Breast epithelium (tissue), 4 donors: Measurements from ENCODE around the gene TMEM63B. TPM values are rescaled to one million over a fixed set of nuclear protein-coding genes. Genes with fewer than 3 reads are reported as not detected.
A peak's percentile ranks its signal among the peaks of the same experiment; 100 is the strongest.

Source experiments
- DNase-seq, 2 donors: peaks; one replicate each; pipeline ENCODE4 v3.0.0-alpha.2; 2019; ENCODE audit warnings: low spot score in 2 of 2
- H3K27ac ChIP-seq, 2 donors: fragments of 200-600 bp; sonication (generic) in 1 of 2; one replicate each; pipeline ENCODE4 v1.5.1; 2016 to 2019; ENCODE audit warnings: mild to moderate bottlenecking in 1 of 2
- H3K27me3 ChIP-seq, 2 donors: fragments of 200-600 bp; sonication (generic) in 1 of 2; one replicate each; pipeline versions ENCODE4 v1.5.1 to v1.6.0; 2017 to 2019; ENCODE audit warnings: control low read depth in 1 of 2, mild to moderate bottlenecking in 1 of 2
- H3K36me3 ChIP-seq: fragments of 200-600 bp; one replicate; pipeline ENCODE4 v1.5.1; 2019
- H3K4me1 ChIP-seq, 2 donors: fragments of 200-600 bp; sonication (generic); one replicate each; pipeline ENCODE4 v1.5.1; 2016 to 2019; ENCODE audit warnings: control low read depth in 1 of 2
- H3K4me3 ChIP-seq, 3 donors: fragments of 200-600 bp; sonication (generic); 1 replicate in 2 of 3; 2 replicates in 1 of 3; pipeline ENCODE4 v1.5.1; 2016 to 2019; ENCODE audit warnings: mild to moderate bottlenecking in 3 of 3, moderate library complexity in 2 of 3
- H3K9me3 ChIP-seq, 2 donors: fragments of 200-600 bp; sonication (generic) in 1 of 2; one replicate each; pipeline ENCODE4 v1.5.1; 2016 to 2019; ENCODE audit warnings: control low read depth in 1 of 2
- POLR2A ChIP-seq: fragments of 450-650 bp; IDR thresholded peaks from one replicate; pipeline ENCODE4 v1.6.1; 2016; ENCODE audit warnings: antibody characterized with exemption, mild to moderate bottlenecking, moderate library complexity
- POLR2AphosphoS5 ChIP-seq, 3 donors: sonication (generic); formaldehyde crosslinking; IDR thresholded peaks; one replicate each; pipeline ENCODE4 v1.6.1; 2017; ENCODE audit warnings: antibody characterized with exemption in 3 of 3
- intact Hi-C: fragments of 100-400 bp; cut with DNase I; formaldehyde crosslinking; loops from one replicate; pipeline ENCODE4 v1.15.1; 2023; ENCODE audit warnings: low total_unique reads
- total RNA-seq, 3 donors: library from RNA; depleted of rRNA; stranded (reverse); fragments of >200 nt; gene quantifications; one replicate each; pipeline ENCODE4 v1.1.0, GENCODE V29; 2016
- TF ChIP-seq, protein P1 (sequence below), 3 donors: fragments of 450-650 bp; IDR thresholded peaks; one replicate each; pipeline ENCODE4 v1.5.1; 2016 to 2017; ENCODE audit warnings: antibody characterized with exemption in 3 of 3, mild to moderate bottlenecking in 3 of 3, moderate library complexity in 3 of 3

TMEM63B gene
- total RNA-seq, 3 donors from 2014 or later, result 16.7 to 21.8 (median 18.9) TPM

DNA sequence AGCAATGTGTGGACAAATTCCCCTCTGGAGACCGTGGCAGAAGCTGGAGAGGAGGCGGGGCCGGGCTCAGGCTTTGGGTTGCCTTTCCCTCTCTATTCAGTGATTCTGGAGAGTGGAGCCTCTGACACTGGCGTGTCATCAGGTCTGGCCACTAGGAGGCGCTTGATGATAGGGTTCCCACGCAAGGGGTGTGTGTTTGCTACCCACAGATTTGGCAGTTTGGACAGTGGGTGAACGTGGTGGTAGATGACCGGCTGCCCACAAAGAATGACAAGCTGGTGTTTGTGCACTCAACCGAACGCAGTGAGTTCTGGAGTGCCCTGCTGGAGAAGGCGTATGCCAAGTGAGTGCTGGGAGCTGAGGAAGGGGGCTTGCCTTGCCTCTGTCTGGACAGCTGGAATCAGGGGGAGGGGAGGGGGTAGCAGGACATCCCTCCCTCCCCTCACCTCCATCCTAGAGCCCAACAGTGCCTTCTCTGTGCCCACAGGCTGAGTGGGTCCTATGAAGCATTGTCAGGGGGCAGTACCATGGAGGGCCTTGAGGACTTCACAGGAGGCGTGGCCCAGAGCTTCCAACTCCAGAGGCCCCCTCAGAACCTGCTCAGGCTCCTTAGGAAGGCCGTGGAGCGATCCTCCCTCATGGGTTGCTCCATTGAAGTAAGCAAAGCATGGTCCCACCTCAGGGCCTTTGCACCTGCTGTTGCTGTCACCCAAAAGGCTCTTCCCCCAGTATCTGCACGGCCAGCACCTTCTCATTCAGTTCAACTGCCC, 45.6 kb downstream of the TMEM63B start:
- Histone ChIP-seq H3K27ac (no peak overlapping the region), H3K27me3 (no peaks in the 10 kb centered on the region)

DNA sequence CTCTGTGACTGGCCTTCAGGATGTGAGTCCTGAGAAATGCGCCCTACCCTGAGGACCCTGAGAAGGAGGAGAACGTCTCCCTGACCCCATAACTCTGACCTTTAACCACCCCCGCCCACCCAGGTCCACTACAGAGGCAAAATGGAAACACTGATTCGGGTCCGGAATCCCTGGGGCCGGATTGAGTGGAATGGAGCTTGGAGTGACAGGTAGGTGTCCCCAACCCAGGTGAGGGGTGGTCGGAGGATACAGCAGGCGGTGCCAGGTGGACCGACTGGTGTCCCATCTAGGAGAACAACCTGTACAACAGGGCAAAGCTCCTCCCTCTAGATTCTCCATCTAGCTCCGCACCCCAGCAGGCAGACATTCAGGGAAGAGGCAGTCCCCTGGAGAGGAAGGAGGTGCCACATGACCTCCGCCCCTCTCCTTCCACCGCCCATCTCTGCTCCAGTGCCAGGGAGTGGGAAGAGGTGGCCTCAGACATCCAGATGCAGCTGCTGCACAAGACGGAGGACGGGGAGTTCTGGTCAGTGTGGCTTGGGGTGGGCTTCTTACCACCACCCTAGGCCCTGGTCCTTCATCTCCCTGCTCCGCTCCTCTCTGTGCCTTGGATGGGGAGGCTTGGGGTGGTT, 48.9 kb downstream of the TMEM63B start:
- H3K27ac ChIP-seq, result peak overlapping the region; percentile 60 to 61
- intact Hi-C loops, result no loop called here
- no peaks in the 10 kb centered on the region for H3K4me1 ChIP-seq
- no peaks in the 10 kb centered on the region for H3K36me3 ChIP-seq
- no peaks in the 10 kb centered on the region for H3K9me3 ChIP-seq
- TF ChIP-seq, protein P1, sequence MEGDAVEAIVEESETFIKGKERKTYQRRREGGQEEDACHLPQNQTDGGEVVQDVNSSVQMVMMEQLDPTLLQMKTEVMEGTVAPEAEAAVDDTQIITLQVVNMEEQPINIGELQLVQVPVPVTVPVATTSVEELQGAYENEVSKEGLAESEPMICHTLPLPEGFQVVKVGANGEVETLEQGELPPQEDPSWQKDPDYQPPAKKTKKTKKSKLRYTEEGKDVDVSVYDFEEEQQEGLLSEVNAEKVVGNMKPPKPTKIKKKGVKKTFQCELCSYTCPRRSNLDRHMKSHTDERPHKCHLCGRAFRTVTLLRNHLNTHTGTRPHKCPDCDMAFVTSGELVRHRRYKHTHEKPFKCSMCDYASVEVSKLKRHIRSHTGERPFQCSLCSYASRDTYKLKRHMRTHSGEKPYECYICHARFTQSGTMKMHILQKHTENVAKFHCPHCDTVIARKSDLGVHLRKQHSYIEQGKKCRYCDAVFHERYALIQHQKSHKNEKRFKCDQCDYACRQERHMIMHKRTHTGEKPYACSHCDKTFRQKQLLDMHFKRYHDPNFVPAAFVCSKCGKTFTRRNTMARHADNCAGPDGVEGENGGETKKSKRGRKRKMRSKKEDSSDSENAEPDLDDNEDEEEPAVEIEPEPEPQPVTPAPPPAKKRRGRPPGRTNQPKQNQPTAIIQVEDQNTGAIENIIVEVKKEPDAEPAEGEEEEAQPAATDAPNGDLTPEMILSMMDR (IDR thresholded peaks at IDR 0.05), result no peak
- no peak for TF ChIP-seq POLR2A
- TF ChIP-seq POLR2AphosphoS5 (IDR thresholded peaks at IDR 0.05), result no peak
- peak in 1 of 2 donors; percentile 61 for DNase-seq
- H3K27me3 ChIP-seq, result no peaks in the 10 kb centered on the region
- H3K4me3 ChIP-seq, result peak overlapping the region in 2 of 3 donors; percentile 36 to 53

More for the DNA sequence above, 45.6 kb downstream of the TMEM63B start:
- intact Hi-C loops, result loop anchor here (5.0 kb wide), 1 partner anchor 64 kb away; no protein-coding TSS in a partner anchor
- Histone ChIP-seq H3K36me3 (no peaks in the 10 kb centered on the region), H3K4me1 (no peaks in the 10 kb centered on the region), H3K9me3 (no peaks in the 10 kb centered on the region), H3K4me3 (no peak overlapping the region)
- TF ChIP-seq, protein P1 (IDR thresholded peaks at IDR 0.05), result peak; percentile 80 to 95 (median 93)
- TF ChIP-seq POLR2AphosphoS5 (IDR thresholded peaks at IDR 0.05) (peak in 2 of 3 donors; percentile 31 to 57), POLR2A (no peak)
- peak; percentile 83 to 89 for DNase-seq

DNA sequence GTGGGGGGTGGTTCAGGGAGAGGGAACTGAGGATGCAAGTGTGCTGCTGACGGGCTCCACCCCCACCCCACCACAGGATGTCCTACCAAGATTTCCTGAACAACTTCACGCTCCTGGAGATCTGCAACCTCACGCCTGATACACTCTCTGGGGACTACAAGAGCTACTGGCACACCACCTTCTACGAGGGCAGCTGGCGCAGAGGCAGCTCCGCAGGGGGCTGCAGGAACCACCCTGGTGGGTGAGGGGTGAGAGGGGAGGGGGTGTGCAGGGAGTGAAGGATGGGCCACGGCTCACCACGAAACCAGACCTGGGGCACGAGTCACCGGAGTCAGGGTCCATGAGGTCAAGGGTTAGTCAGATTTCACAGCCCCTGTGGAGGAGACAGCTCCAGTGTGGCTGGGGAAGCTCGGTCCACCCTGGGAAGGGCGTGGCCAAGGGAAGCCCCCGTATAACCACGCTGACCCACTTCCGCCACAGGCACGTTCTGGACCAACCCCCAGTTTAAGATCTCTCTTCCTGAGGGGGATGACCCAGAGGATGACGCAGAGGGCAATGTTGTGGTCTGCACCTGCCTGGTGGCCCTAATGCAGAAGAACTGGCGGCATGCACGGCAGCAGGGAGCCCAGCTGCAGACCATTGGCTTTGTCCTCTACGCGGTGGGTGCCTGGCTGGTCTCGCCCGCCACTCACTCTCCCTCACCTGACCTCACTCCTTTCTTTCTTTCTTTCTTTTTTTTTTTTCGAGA, 49.6 kb downstream of the TMEM63B start:
- Histone ChIP-seq H3K4me1 (no peaks in the 10 kb centered on the region), H3K4me3 (peak overlapping the region in 2 of 3 donors; percentile 36 to 53), H3K27ac (peak overlapping the region; percentile 21 to 60), H3K9me3 (no peaks in the 10 kb centered on the region), H3K36me3 (no peaks in the 10 kb centered on the region), H3K27me3 (no peaks in the 10 kb centered on the region)
- no peak for TF ChIP-seq POLR2A
- TF ChIP-seq, protein P1 (IDR thresholded peaks at IDR 0.05), result no peak
- TF ChIP-seq POLR2AphosphoS5 (IDR thresholded peaks at IDR 0.05), result no peak
- intact Hi-C loops, result no loop called here
- DNase-seq, result no peak

DNA sequence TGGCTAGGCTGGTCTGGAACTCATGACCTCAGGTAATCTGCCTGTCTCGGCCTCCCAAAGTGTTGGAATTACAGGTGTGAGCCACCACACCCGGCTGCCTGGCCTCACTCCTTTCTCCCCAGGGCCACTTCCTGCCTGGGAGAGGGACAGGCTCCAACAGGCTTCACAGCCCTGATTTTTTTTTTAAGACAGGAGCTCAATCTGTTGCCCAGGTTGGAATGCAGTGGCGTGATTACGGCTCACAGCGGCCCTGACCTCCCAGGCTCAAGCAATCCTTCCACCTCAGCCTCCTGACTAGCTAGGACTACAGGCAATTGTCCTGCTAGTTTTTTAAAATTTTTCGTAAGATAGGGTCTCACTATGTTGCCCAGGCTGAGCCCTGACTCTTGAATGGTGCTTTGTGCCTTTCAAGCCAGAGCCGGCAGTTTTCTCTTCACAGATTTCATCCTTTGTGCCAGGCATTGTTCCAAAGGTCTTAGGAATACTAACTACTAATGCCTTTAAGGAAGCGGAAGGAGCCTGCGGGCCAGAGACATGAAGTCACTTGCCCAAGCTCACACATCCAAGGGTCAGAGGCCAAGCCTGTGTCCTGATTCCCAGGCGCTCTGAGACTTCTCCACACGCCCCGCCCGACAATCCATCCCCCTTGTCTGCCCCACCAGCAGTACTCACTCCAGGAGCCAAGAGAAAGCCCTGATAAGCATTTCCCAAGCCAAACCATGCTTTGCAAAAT, 50.5 kb downstream of the TMEM63B start:
- Histone ChIP-seq H3K27me3 (no peaks in the 10 kb centered on the region), H3K27ac (peak overlapping the region; percentile 52 to 74), H3K36me3 (no peaks in the 10 kb centered on the region), H3K9me3 (no peaks in the 10 kb centered on the region), H3K4me1 (no peaks in the 10 kb centered on the region), H3K4me3 (no peak overlapping the region)
- TF ChIP-seq, protein P1 (IDR thresholded peaks at IDR 0.05), result no peak
- no peak for TF ChIP-seq POLR2A
- intact Hi-C loops, result no loop called here
- DNase-seq, result peak in 1 of 2 donors; percentile 62
